Trophoblast cell (in vitro differentiated cells and primary cell): Measurements from ENCODE around the gene PRAF2. TPM values are rescaled to one million over a fixed set of nuclear protein-coding genes. Genes with fewer than 3 reads are reported as not detected.

Source experiments
- DNase-seq, 2 donors: peaks; one replicate each; pipeline ENCODE4 v3.0.0-alpha.2; 2016
- H2AFZ ChIP-seq: 2 replicates; pipeline ENCODE4 v1.6.1; 2013; ENCODE audit warnings: low read length, moderate library complexity, mild to moderate bottlenecking; ENCODE audit not compliant: insufficient read depth, poor library complexity
- H2AK5ac ChIP-seq: 2 replicates; pipeline ENCODE4 v1.6.1; 2013; ENCODE audit warnings: mild to moderate bottlenecking, low read length
- H2BK120ac ChIP-seq: 2 replicates; pipeline ENCODE4 v1.6.1; 2013; ENCODE audit warnings: low read length, mild to moderate bottlenecking, moderate library complexity; ENCODE audit not compliant: insufficient read depth, poor library complexity
- H2BK12ac ChIP-seq: 2 replicates; pipeline ENCODE4 v1.6.1; 2013; ENCODE audit warnings: mild to moderate bottlenecking, low read length, moderate library complexity
- H2BK5ac ChIP-seq: 2 replicates; pipeline ENCODE4 v1.6.1; 2013; ENCODE audit warnings: low read length, low read depth, moderate library complexity, mild to moderate bottlenecking; ENCODE audit not compliant: poor library complexity
- H3K14ac ChIP-seq: 2 replicates; pipeline ENCODE4 v1.6.1; 2013; ENCODE audit warnings: mild to moderate bottlenecking, low read length
- H3K18ac ChIP-seq: 2 replicates; pipeline ENCODE4 v1.6.1; 2013; ENCODE audit warnings: mild to moderate bottlenecking, low read length
- H3K23ac ChIP-seq: 2 replicates; pipeline ENCODE4 v1.6.1; 2013; ENCODE audit warnings: low read length
- H3K27ac ChIP-seq: 2 replicates; pipeline ENCODE4 v1.5.1; 2013; ENCODE audit warnings: low read depth, mild to moderate bottlenecking, inconsistent platforms, low read length, moderate library complexity
- H3K27me3 ChIP-seq: 2 replicates; pipeline ENCODE4 v1.6.1; 2013; ENCODE audit warnings: inconsistent platforms, mild to moderate bottlenecking, low read length, moderate library complexity; ENCODE audit not compliant: insufficient read depth
- H3K36me3 ChIP-seq, 2 experiments: 1 replicate in 1 of 2; 2 replicates in 1 of 2; pipeline ENCODE4 v1.6.1; 2013; ENCODE audit warnings: low read length in 2 of 2, mild to moderate bottlenecking in 2 of 2, moderate library complexity in 1 of 2; ENCODE audit not compliant: insufficient read depth in 2 of 2, control insufficient read depth in 1 of 2
- H3K4ac ChIP-seq: 2 replicates; pipeline ENCODE4 v1.6.1; 2013; ENCODE audit warnings: low read depth, mild to moderate bottlenecking, low read length, moderate library complexity
- H3K4me1 ChIP-seq, 2 experiments: 1 replicate in 1 of 2; 2 replicates in 1 of 2; pipeline ENCODE4 v1.6.1; 2013; ENCODE audit warnings: low read length in 2 of 2, mild to moderate bottlenecking in 2 of 2, moderate library complexity in 1 of 2; ENCODE audit not compliant: insufficient read depth in 2 of 2, control insufficient read depth in 1 of 2
- H3K4me2 ChIP-seq: 2 replicates; pipeline ENCODE4 v1.6.1; 2013; ENCODE audit warnings: inconsistent platforms, mild to moderate bottlenecking, low read length, moderate library complexity
- H3K4me3 ChIP-seq: 2 replicates; pipeline ENCODE4 v1.5.1; 2013; ENCODE audit warnings: mild to moderate bottlenecking, low read depth, low read length, inconsistent platforms
- H3K79me1 ChIP-seq: one replicate; pipeline ENCODE4 v1.6.1; 2013; ENCODE audit warnings: low read length
- H3K79me2 ChIP-seq: 2 replicates; pipeline ENCODE4 v1.6.1; 2013; ENCODE audit warnings: low read length, mild to moderate bottlenecking; ENCODE audit not compliant: control insufficient read depth, insufficient read depth, poor library complexity
- H3K9ac ChIP-seq: 2 replicates; pipeline ENCODE4 v1.6.1; 2013; ENCODE audit warnings: mild to moderate bottlenecking, low read length
- H3K9me3 ChIP-seq: 2 replicates; pipeline ENCODE4 v1.6.1; 2013; ENCODE audit warnings: low read depth, mild to moderate bottlenecking, control low read depth, inconsistent platforms, low read length; ENCODE audit not compliant: insufficient read depth
- H4K12ac ChIP-seq: 2 replicates; pipeline ENCODE4 v1.6.1; 2013; ENCODE audit warnings: low read depth, mild to moderate bottlenecking, low read length, moderate library complexity
- H4K8ac ChIP-seq: 2 replicates; pipeline ENCODE4 v1.6.1; 2013; ENCODE audit warnings: low read depth, mild to moderate bottlenecking, low read length, moderate library complexity
- H4K91ac ChIP-seq: one replicate; pipeline ENCODE4 v1.6.1; 2013; ENCODE audit warnings: low read depth, mild to moderate bottlenecking, low read length, moderate library complexity
- WGBS: extraction: QIAGEN DNeasy Blood & Tissue Kit; methylation state at CpG from one replicate; pipeline ENCODE4 v1.1.7; 2013; ENCODE audit warnings: missing lambda C conversion rate; ENCODE audit not compliant: insufficient read length, insufficient coverage; ENCODE audit errors: extremely low coverage; 5-methylcytosine and 5-hydroxymethylcytosine counted together
- polyA plus RNA-seq: library from polyadenylated mRNA; stranded (reverse); fragments of 200-250 nt; gene quantifications from 2 replicates; pipeline ENCODE4 v1.2.3, GENCODE V29; 2013

PRAF2 gene, protein sequence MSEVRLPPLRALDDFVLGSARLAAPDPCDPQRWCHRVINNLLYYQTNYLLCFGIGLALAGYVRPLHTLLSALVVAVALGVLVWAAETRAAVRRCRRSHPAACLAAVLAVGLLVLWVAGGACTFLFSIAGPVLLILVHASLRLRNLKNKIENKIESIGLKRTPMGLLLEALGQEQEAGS
- polyA plus RNA-seq = 45.4 and 45.7 TPM in 2 replicates

DNA sequence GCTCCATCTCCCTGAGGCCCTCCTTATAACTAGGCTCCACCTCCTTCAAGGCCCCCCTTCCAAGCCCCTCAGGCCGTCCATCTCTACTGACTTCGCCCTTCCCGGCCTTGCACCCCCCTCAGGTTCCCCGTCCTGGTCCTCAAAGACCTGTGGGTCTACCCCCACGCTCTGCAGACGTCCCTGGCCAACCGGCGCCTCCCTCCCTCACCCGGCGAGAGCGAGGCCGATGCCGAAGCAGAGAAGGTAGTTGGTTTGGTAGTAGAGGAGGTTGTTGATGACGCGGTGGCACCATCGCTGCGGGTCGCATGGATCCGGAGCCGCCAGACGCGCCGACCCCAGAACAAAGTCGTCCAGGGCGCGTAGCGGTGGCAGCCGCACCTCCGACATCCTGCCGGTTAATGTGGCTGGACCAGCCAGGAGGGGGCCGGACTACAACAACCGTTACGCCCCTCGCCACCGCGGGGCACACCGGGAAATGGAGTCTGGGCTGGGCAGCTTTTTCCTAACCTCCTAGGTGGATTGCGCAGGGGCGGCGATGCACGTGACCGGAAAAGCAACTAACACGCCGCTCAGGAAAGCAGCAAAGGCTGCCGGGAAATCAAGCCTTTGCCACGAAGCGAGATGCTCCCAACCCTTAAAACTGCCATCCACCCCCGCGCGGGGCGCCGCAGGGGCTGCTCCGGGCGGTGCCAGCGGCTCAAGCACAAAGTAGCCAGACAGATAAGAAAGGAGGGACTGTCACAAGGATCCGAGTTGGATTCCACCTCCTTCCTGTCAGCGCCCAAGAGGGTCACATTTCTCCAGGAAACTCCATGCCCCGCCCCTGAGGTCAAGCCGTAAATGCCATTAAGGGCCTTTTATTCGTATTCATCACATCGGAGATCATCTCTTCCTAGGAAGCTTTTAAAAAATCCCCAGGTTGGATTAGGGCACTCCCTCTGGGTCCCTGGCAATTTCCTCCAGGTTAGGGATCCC is at the start of gene PRAF2:
Gene PRAF2, minus strand, starts transcription at position 402 of the 975 bp plus-strand sequence. Its CDS starts 15 bp downstream, at position 387.
- Histone ChIP-seq H3K4ac (peak within 1 kb of the TSS; percentile 80), H4K91ac (peak within 1 kb of the TSS; percentile 79), H3K14ac (peak within 1 kb of the TSS; percentile 56), H2AK5ac (peak within 1 kb of the TSS; percentile 79), H2BK120ac (peak within 1 kb of the TSS; percentile 46), H3K4me3 (peak within 1 kb of the TSS; percentile 85), H4K8ac (peak within 1 kb of the TSS; percentile 96), H3K27ac (no peak within 1 kb of the TSS), H3K9ac (peak within 1 kb of the TSS; percentile 82), H2AFZ (peak within 1 kb of the TSS; percentile 79), H3K18ac (peak within 1 kb of the TSS; percentile 93), H3K4me1 (peaks cover 7 to 19% of the 10 kb centered on the region in 2 experiments), H2BK12ac (no peak within 1 kb of the TSS), H3K9me3 (no peaks in the 10 kb centered on the region), H3K27me3 (no peaks in the 10 kb centered on the region), H2BK5ac (no peak within 1 kb of the TSS), H3K79me2 (peaks cover 2% of the 10 kb centered on the region), H3K4me2 (peak within 1 kb of the TSS; percentile 83), H3K23ac (no peak within 1 kb of the TSS), H3K79me1 (peaks cover 5% of the 10 kb centered on the region), H4K12ac (peak within 1 kb of the TSS; percentile 72), H3K36me3 (peaks cover 23 to 37% of the 10 kb centered on the region in 2 experiments)
- no CpG with 5 or more reads among the region's 61 CpGs for WGBS
- peak; percentile 87 to 91 for DNase-seq

GRCh38 chrX:49122499-49122898 is 48.7 kb upstream of the PRAF2 start:
- no peaks in the 10 kb centered on the region for H3K9me3 ChIP-seq

GRCh38 chrX:49120091-49120490 is 46.3 kb upstream of the PRAF2 start:
- Histone ChIP-seq H2AK5ac (no peak overlapping the region), H3K79me1 (peaks cover 3% of the 10 kb centered on the region), H3K4me1 (peaks cover 0 to 5% of the 10 kb centered on the region in 2 experiments), H2AFZ (no peak overlapping the region), H2BK12ac (no peak overlapping the region), H3K4ac (no peak overlapping the region), H3K4me3 (no peak overlapping the region), H3K79me2 (peaks cover 4% of the 10 kb centered on the region), H4K12ac (no peak overlapping the region), H2BK120ac (no peak overlapping the region), H2BK5ac (no peak overlapping the region), H3K9ac (no peak overlapping the region), H3K18ac (no peak overlapping the region), H3K14ac (no peak overlapping the region), H3K27me3 (no peaks in the 10 kb centered on the region), H4K91ac (no peak overlapping the region), H3K36me3 (peaks cover 29 to 36% of the 10 kb centered on the region in 2 experiments), H3K4me2 (no peak overlapping the region), H3K23ac (no peak overlapping the region), H3K9me3 (no peaks in the 10 kb centered on the region), H3K27ac (no peak overlapping the region), H4K8ac (no peak overlapping the region)
- no peak for DNase-seq
- WGBS = no CpG with 5 or more reads among the region's 1 CpG

More at GRCh38 chrX:49122499-49122898, 48.7 kb upstream of the PRAF2 start:
- H3K27me3 ChIP-seq = no peaks in the 10 kb centered on the region
- H2BK12ac ChIP-seq = no peak overlapping the region
- peaks cover 0 to 5% of the 10 kb centered on the region in 2 experiments for H3K4me1 ChIP-seq
- no peak overlapping the region for H2BK5ac ChIP-seq
- no peak overlapping the region for H4K12ac ChIP-seq
- no peak overlapping the region for H2BK120ac ChIP-seq
- H3K36me3 ChIP-seq = peaks cover 9 to 16% of the 10 kb centered on the region in 2 experiments
- H2AFZ ChIP-seq = no peak overlapping the region
- H3K27ac ChIP-seq = no peak overlapping the region
- peak overlapping the region; percentile 17 for H3K4ac ChIP-seq
- WGBS = no CpG with 5 or more reads among the region's 5 CpGs
- no peak overlapping the region for H4K91ac ChIP-seq
- H3K79me1 ChIP-seq = peaks cover 3% of the 10 kb centered on the region
- H3K18ac ChIP-seq = no peak overlapping the region
- no peak overlapping the region for H3K9ac ChIP-seq
- peaks cover 4% of the 10 kb centered on the region for H3K79me2 ChIP-seq
- no peak overlapping the region for H3K14ac ChIP-seq
- no peak overlapping the region for H3K23ac ChIP-seq
- peak overlapping the region; percentile 87 for H3K4me2 ChIP-seq
- H2AK5ac ChIP-seq = no peak overlapping the region
- no peak overlapping the region for H4K8ac ChIP-seq
- no peak for DNase-seq
- H3K4me3 ChIP-seq = no peak overlapping the region

- Histone ChIP-seq H4K91ac (no peak overlapping the region), H3K79me2 (no peaks in the 10 kb centered on the region), H3K27me3 (no peaks in the 10 kb centered on the region), H2AK5ac (no peak overlapping the region), H3K23ac (no peak overlapping the region), H3K27ac (no peak overlapping the region), H3K79me1 (no peaks in the 10 kb centered on the region), H3K4me3 (no peak overlapping the region), H2AFZ (no peak overlapping the region), H3K9me3 (no peaks in the 10 kb centered on the region), H4K12ac (no peak overlapping the region), H2BK5ac (no peak overlapping the region), H3K4me1 (peaks cover 0 to under 1% of the 10 kb centered on the region in 2 experiments), H3K14ac (no peak overlapping the region), H2BK12ac (no peak overlapping the region), H3K4ac (no peak overlapping the region), H3K18ac (no peak overlapping the region), H2BK120ac (no peak overlapping the region), H3K4me2 (no peak overlapping the region), H3K36me3 (peaks cover 38 to 48% of the 10 kb centered on the region in 2 experiments), H3K9ac (no peak overlapping the region), H4K8ac (no peak overlapping the region)
- no peak for DNase-seq
- WGBS = no CpG with 5 or more reads among the region's 6 CpGs
Measured at GRCh38 chrX:49117581-49117980, 43.8 kb upstream of the PRAF2 start.
